Measurements from ENCODE around the gene SELENOF.

Gene SELENOF

DNA sequence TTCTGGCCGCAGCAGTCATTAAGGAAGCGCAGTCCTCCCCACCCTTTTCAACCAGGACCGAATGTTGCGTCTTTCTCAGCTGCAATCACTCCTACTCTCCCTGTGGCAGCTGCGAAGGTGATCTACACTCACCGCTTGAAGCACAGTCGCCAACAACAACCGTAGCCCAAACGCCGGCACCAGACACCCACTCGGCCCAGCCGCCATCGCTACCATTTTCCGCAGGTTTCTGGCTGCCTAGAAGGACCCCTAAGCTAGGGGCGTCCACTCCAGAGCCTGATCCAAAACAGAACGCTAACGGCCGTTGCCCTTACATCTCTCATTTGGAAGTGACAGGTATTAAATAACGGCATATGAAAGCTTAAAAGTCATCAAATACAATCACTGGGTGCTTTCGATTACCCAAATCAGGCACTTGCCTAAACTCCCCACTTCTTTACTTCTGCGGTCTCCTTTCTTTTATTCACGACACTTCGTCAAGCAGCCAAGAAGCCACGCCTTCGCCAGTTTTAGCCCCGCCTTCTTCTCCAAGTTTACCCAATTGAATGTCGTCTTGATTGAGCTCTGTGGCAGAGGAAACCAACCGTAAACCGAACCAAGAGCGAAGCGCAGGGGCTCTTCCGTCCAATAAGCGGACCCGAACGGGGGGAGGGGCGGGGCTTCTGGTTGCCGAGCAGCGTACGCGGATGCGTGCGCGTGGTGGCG is at the start of gene SELENOF:
Gene SELENOF (minus strand): TSS at position 231 of the 705 bp plus-strand sequence. CDS start 15 bp downstream, at position 216.
- peak; percentile 99 for DNase-seq (ENCODE audit: low spot score)

DNA sequence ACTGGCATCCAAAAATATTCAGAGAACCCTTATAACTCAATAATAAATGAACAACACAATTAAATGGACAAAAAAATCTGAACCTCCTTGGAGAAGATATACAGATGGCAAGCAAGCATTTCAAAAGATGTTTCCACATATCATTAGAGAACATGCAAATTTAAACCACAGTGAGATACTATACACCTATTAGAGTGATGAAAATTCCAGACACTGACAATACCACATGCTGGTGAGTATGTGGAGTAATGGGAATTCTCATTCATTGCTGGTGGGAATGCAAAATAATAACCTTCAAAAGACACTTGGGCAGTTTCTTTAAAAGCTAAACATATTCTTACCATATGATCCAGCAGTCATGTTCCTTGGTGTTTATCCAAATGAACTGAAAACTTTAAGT is 46.6 kb upstream of the SELENOF start:
- DNase-seq (ENCODE audit: low spot score): no peak

DNA sequence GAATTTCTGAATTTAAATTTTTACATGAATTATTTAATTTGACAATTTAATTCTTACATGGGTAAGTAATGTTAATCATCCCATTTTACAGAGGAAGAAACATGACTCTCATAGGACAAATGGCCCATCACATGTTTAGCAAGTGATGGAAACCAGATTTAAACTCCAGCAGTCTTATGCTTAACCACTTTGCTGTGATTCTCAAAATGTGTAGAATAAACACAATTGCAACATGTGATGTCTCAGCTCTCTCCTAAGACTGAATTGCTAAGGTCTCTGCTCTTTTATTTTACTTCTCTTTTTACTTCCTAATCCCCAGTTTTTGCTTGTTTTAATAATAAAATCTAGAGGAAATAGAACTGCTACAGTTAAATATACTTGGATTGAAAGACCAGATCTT is 43.3 kb upstream of the SELENOF start:
- DNase-seq (ENCODE audit: low spot score): no peak

- no peak for DNase-seq (ENCODE audit: low spot score)
Measured at GRCh38 chr1:86956221-86956620, 42.3 kb upstream of the SELENOF start.

DNA sequence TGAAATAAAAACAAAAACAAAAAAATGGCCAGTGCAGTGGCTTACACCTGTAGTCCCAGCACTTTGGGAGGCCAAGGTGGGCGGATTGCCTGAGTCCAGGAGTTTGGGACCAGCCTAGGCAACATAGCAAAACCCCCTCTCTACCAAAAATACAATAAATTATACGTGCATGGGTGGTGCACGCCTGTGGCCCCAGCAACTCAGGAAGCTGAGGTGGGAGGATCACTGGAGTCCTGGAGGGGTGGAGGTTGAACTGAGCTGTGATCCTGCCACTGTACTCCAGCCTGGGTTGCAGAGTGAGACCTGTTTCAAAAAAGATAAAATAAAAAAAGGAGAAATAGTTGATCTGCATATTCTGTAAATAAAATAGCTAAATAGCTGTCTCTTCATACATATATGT is 41.8 kb upstream of the SELENOF start:
- DNase-seq (ENCODE audit: low spot score): no peak

- no peak for DNase-seq (ENCODE audit: low spot score)
Measured at GRCh38 chr1:86953167-86953566, 39.2 kb upstream of the SELENOF start.

DNA sequence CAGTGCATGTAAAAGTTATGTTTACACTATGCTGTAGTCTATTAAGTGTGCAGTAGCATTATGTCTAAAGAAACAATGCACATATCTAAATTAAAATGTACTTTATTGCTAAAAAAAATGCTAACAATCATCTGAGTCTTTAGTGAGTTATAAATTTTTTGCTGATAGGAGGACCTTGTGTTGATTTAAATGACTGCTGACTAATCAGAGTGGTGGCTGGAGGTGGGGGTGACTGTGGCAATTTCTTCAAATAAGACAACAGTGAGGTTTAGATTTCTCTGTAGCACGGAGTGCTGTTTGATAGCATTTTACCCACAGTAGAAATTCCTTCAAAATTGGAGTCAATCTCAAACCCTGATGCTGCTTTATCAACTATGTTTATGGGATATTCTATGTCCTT is 37.5 kb upstream of the SELENOF start:
- no peak for DNase-seq (ENCODE audit: low spot score)

DNA sequence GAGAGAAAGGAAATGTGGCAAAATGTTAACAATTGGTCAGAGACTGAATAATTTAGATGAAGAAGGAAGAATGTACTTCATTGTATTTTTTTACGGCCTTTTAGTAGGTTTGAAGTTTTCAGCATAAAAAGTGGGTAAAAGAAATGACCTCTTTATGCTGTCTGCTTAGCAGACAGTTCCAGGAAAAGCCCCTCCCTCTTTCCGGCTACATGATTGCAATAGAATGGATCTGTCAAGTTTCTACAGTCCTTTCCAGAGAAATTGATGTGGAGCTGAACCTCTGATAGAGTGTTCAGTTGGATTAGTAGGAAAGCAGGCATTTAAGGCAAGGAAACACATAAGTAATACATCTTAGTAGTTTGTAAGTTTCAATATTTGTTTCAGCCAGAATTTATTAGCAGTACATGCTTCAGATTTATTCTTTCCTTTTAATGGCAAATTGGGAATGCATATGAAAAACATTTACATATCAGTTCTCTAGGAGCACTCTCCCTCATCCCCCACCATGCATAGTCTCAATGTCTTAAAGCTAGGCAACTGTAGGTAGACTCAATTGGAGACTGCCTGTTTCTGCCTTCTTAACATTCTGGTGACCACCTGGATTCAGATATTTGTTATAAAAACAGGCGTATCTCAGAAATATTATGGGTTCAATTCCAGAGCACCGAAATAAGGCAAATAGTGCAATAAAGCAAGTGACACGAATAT is 36.9 kb upstream of the SELENOF start:
- no peak for DNase-seq (ENCODE audit: low spot score)

GRCh38 chr1:86948212-86948611 is 34.3 kb upstream of the SELENOF start:
- no peak for DNase-seq (ENCODE audit: low spot score)

DNA sequence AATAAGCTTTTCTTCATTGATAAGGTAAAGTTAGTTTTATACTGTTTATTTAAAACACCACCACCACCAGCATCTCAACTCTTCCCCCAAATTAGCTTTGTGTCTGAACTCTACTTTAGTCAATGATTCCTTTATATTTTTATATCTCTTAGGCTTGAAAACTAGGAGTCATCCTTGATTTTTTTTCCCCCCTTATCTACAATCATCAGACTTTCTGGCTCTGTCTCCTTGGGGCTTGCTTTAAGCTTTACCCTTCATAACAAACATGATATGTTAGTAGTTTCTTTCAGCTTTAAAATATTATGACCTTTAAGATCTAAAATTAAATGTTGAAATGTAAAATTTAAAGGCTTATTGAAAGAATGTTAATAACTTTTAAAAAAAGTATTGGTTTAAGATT is 28.8 kb upstream of the SELENOF start:
- DNase-seq (ENCODE audit: low spot score): no peak

GRCh38 chr1:86942042-86942441 is 28.1 kb upstream of the SELENOF start:
- no peak for DNase-seq (ENCODE audit: low spot score)

- DNase-seq (ENCODE audit: low spot score): no peak
Measured at GRCh38 chr1:86940599-86940998, 26.7 kb upstream of the SELENOF start.

GRCh38 chr1:86939406-86939805 is 25.5 kb upstream of the SELENOF start:
- no peak for DNase-seq (ENCODE audit: low spot score)

DNA sequence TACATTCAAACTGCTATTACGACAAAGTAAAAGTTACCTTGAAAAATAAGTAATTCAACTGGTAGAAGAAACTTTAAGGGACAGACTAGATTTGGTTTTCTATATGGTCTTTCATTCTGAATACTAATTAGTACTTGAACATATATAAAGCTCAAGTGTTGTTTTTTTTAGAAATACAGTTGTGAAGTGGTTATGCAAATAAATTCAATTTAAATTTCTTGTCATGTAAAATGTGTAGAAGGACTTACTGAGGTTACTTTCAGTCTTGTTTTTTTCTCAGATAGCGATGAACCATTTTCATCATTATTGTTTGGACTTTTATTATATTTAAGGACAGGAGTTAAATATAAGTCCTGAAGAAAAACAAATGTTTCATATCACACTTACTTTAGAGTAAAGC is 24.9 kb upstream of the SELENOF start:
- no peak for DNase-seq (ENCODE audit: low spot score)

GRCh38 chr1:86938450-86938849 is 24.5 kb upstream of the SELENOF start:
- DNase-seq (ENCODE audit: low spot score): no peak

DNA sequence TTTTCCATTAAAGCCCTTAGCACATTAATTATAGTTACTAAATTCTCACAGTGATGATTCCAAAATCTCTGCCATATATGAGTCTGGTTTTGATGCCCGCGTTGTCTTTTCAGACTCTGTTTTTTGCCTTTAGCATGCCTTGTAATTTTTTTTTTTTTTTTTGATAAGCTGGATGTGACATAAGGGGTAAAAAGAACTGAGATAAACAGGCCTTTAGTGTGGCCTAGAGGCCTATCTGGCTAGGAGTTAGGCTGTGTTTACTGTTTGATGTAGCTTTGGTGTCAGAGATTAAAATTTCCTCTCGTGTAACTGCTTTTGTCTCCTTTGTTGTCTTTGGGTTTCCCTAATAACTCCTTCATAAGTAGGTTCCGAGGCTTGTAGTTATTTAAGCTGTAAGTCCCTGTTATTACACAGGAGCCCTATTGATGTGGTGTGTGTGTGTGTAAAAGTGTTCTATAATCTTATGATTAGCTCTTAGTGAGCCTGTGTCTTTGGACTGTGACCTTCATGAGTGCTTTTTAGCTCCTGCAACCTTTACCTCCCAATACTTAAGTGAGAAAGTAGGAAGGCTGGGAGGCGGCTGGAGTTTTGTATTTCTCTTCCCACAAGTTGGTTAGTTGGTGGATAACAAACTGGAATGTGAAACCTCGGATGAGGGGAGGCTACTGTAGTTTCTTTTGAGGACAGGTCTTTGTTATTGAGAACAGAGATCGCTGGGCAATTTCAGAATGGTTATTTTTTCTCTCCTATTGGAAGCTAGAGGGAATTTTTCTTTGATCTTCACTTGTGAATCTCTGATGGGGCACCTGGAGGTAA is 19.8 kb upstream of the SELENOF start:
- peak; percentile 53 for DNase-seq (ENCODE audit: low spot score)

- DNase-seq (ENCODE audit: low spot score): no peak
Measured at GRCh38 chr1:86933051-86933450, 19.1 kb upstream of the SELENOF start.

- DNase-seq (ENCODE audit: low spot score): no peak
Measured at GRCh38 chr1:86928819-86929218, 14.9 kb upstream of the SELENOF start.

GRCh38 chr1:86926883-86927282 is 13.0 kb upstream of the SELENOF start:
- no peak for DNase-seq (ENCODE audit: low spot score)

DNA sequence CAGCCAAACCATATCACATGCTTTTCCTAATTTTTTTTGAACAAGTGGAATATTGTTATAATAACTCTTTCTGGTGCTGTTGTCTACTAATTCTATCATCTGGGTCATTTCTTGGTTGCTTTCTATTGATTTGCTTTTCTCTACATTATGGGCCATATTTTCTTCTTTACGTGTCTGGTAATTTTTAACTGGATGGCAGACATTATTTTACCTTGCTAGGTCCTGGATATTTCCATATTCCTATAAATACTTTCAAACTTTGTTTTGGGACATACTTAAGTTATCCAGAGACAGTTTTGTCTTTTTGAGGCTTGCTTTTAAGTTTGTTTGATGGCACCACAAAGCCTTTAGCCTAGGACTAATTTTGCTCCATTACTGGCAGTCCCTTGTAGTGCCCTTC is 11.8 kb upstream of the SELENOF start:
- no peak for DNase-seq (ENCODE audit: low spot score)

- DNase-seq (ENCODE audit: low spot score): no peak
Measured at GRCh38 chr1:86924324-86924960, 10.5 kb upstream of the SELENOF start.

DNA sequence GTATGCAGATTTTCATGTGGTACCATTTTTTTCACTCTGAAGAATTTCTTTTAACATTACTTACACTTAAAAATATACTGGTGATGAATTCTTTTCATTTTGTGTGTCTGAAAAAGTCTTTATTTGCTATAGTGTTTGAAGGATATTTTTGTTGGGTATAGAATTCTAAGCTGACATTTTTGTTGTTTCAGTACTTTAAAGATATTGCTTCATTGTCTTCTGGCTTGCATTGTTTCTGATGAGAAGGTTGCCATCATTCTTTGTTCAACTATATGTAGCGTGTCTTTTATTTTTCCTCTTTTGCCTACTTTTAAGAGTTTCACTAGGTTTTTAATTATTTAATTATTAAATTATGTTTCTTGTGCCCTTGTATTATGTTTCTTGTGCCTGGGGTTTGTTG is 8.5 kb upstream of the SELENOF start:
- DNase-seq (ENCODE audit: low spot score): no peak
